ENCODE data around the gene DNPEP.
"Not testable (repeated sequence)": the region's sequence is repeated elsewhere in the genome, so short reads cannot be mapped to it uniquely, and the experiment has no call there.

DNPEP gene

DNA sequence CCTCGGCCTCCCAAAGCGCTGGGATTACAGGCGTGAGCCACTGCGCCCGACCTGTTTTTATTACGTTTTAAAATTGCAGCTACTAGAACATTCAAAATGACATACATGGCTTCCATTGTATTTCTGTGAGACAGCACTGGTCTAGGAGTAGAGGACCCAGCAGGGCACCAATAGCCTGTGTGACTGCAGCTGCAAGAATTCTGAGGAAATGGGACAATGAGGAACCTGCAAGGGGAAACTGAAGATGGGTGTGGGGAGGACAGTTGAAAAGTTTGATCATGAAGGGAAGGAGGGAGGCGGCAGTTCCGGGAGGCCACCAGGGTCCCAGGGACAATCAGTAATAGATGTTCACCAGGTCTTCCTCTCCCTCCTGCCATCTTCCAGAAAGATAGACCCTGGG lies 13.9 kb upstream of the DNPEP start:
- no peak for DNase-seq (ENCODE audit: low read depth)

DNA sequence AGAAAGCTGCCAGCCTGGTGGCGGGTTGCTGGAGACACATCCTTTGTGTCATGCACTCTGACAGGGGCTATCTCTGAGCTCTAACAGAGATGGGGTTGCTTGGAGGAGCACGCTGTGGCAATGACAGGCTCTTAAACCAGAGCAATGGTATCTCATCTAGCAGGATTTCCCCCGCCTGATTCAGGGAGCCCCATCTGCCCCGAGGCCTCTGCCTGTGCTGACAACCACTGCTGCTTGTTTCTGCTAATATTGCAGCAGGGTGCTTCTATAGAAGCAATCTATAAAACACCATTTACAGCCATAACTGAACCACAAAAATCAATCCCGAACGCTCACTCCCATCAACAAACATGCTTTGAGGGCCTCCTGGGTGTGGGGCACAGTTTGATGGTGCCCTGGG lies 12.8 kb upstream of the DNPEP start:
- no peak for DNase-seq (ENCODE audit: low read depth)

DNA sequence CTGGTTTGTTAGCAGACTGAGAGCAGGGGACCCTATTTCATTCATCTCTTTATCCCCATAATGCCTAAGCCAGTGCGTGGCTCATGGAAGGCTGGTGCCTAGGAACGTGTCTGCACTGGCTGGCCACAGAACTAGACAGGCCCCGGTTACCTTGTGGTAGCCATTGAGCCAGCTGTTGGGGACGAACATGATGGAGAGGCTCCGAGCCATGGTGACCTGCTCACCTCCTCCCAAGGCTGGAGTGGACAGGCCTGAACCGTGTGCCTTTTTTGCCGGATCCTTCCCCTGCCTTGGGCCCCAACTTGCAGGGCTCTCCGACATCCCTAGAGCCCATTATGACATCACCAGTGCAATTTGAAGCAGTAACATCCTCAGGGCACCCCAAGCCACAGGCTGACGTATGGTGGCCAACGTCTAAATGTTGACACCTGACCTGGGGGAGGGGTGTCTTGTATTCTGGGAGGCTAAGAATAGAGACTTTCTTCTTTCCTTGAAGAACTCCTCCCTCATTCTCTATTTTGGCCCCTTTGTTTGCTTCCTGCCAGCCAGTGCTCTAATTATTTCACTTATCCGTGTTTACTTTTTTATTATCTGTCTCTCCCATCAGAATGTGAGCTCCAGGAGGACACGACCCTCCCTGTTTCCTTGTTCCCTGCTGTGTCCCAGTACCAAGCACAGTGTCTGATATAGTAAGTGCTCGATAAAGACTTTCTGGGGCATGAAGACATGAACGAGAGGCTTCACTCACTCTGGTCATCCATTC lies 12.2 kb upstream of the DNPEP start:
- DNase-seq (ENCODE audit: low read depth) = no peak

- peak; percentile 49 for DNase-seq (ENCODE audit: low read depth)
Measured at GRCh38 chr2:219398721-219399363, 11.1 kb upstream of the DNPEP start.

- DNase-seq (ENCODE audit: low read depth) = no peak
Measured at GRCh38 chr2:219396863-219397457, 9.2 kb upstream of the DNPEP start.

GRCh38 chr2:219395609-219396008 lies 7.9 kb upstream of the DNPEP start:
- no peak for DNase-seq (ENCODE audit: low read depth)

DNA sequence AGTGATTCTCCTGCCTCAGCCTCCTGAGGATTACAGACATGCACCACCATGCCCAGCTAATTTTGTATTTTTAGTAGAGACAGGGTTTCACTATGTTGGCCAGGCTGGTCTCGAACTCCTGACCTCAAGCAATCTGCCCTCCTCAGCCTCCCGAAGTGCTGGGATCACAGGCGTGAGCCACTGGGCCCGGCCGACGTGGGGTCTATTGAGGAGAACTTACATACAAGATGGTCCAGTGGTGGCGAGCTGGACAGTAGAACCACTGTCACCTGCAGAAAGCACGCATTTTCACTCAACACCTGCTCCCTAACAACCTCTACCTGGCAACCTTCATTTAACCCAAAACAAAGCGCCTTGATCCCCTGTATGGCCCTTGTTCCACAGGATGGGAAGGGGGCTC lies 7.3 kb upstream of the DNPEP start:
- not testable (repeated sequence) for DNase-seq (ENCODE audit: low read depth)

- no peak for DNase-seq (ENCODE audit: low read depth)
Measured at GRCh38 chr2:219392754-219393153, 5.0 kb upstream of the DNPEP start.

DNA sequence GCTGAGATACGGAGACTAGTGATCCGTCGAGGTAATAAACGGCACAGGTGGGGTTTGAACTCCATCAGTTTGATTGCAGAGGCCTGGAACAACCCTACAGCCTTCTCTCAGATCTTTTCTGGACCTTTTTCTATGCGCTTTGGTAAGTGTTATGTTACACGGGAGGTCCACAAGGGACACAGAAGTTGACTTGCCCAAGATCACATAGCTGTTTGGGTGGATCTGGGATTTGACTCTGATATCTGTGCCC lies 1.1 kb upstream of the DNPEP start:
- no peak for DNase-seq (ENCODE audit: low read depth)

DNA sequence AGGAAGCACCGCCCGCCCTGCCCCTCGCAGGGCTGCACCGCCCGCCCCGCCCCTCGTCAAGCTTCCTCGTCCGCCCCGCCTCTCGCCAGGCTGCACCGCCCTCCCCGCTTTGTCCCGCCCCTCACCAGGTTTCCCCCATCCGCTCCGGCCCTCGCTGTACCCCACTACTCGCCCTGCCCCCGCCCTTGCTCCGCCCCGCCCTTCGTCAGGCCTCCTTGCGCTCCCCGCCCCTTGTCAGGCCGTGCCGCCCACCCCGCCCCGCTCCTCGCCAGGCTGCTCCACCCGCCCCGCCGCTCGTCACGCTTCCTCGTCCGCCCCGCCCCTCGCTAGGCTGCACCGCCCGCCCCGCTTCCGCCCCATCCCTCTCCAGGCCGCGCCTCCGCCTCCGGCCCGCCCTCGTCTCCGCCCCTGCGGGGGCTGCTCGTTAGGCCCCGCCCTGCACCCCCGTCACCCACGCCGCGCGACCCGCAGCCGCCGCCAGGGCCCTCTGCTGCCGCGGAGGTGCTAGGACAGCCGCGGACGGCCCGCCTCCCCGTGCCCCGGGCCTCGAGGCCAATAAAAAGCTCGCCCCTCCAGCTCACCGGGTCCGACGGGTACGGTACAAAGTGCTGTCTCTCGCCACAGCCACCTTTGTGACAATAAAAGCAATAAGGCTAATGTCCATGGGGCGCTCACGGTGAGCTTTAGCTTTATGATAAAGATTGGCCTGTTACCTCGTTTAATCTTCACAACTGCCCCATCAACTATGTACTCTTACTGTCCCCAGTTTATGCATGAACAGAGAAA lies 602 bp upstream of the DNPEP start:
- DNase-seq (ENCODE audit: low read depth) = peak; percentile 96

GRCh38 chr2:219386532-219387280 lies 1.0 kb downstream of the DNPEP start:
- DNase-seq (ENCODE audit: low read depth) = peak; percentile 19

DNA sequence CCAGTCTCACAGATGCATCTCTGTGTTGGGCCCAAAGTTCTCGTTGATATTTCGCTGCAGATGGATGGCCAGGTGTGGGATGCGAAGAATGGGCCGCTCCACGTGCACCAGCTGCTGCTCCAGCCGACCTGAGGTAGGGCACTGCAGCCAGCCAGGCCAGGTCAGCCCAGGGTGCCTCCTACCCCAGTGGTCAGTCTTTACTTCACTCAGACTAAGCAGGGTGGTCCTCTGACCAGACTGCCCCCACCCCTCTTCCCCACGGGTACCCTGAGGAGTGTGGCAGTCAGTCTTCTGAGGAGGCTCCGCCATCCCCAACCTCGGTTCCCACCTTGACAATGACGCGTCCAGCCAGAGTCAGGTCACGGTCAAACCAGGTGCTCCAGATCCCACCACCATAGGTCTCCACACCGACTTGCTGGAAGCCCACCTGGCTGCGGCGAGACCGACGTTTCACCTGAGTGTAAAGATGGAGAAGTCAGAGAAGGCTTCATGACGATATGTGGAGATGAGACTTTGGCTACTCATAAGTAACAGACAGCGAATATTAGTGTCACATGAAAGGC lies 1.7 kb downstream of the DNPEP start:
- no peak for DNase-seq (ENCODE audit: low read depth)

GRCh38 chr2:219384859-219385258 lies 2.9 kb downstream of the DNPEP start:
- DNase-seq (ENCODE audit: low read depth) = no peak

DNA sequence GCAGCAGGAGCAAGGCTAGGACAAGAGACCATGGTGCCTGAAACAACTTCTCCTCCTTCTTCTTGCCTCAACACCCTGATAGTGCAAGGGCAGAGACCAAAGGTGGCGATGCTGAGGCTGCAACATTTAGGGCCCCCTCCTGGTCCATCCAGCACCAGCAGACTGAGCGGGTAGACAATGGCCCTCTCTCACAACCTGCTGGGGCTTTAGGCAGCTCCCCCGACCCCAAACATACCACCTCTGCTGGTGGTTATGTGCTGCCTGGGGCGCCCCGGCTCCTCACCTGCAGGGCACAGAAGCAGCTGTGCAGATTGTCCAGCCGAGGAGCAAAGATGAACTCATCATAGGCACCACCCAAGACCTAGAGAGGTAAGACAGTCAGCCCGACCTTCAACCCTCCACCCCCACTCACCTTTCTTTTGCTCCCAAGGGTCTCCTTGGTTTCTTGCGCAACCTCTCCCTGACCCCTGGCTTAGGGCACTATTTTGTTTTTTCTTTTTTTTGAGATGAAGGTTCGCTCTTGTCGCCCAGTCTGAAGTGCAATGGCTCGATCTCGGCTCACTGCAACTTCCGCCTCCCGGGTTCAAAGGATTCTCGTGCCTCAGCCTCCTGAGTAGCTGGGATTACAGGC lies 3.5 kb downstream of the DNPEP start:
- no peak for DNase-seq (ENCODE audit: low read depth)

DNA sequence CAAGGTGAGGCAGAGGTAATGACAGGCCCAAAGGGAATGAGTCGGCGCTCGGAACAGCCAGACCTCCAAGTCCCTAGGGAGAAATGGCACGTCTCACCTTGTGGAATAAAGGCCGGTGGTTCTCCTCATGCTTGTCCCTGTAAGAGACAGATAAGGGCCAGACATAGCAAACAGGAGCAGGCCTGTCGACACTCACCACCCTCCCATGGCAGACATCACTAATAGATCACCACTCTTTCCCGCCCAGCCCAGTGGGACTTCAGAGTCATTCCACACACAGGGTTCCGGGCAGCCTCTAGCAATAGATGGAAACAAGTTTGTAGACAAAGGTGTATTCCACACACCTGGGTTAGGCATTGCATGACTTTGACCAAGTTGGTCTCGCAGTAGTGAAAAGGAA lies 6.3 kb downstream of the DNPEP start:
- DNase-seq (ENCODE audit: low read depth) = no peak

- no peak for DNase-seq (ENCODE audit: low read depth)
Measured at GRCh38 chr2:219380926-219381325, 6.8 kb downstream of the DNPEP start.

- DNase-seq (ENCODE audit: low read depth) = no peak
Measured at GRCh38 chr2:219378163-219378851, 9.4 kb downstream of the DNPEP start.

GRCh38 chr2:219369447-219369861 lies 18.3 kb downstream of the DNPEP start:
- DNase-seq (ENCODE audit: low read depth) = no peak

DNA sequence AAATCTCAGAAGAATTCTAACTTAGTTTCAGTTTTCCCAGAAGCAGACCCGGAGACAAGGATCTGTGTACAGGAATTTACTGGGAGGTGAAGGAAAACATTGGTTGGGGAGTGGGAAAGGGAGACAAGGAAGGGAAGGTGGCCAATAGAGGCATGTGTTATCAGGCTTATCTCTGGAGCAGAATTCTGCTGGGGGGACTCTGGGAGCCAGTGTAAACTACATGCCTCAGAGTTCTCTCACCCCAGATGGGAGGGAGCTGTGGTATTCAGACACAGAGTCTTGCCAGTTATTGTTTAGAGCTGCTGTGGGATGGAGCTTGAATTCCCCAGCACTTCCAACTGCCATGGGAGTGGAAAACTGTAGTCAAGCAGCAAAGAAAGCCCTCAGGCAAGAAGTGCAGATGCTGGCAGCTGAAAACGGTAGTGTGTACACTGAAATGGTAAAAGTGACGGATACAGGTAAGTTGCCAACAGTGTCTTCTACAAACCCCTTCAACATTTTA lies 19.0 kb downstream of the DNPEP start:
- peak; percentile 41 for DNase-seq (ENCODE audit: low read depth)

GRCh38 chr2:219362524-219363164 lies 25.1 kb downstream of the DNPEP start:
- peak; percentile 85 for DNase-seq (ENCODE audit: low read depth)

All from ELR (cell line).